Peyer's patch (tissue), 4 donors: ENCODE data around the gene NLGN4X. TPM values are rescaled to one million over a fixed set of nuclear protein-coding genes. Genes with fewer than 3 reads are reported as not detected.
A peak's percentile ranks its signal among the peaks of the same experiment; 100 is the strongest.

Experiments
- DNase-seq, 3 donors: peaks; one replicate each; pipeline ENCODE4 v3.0.0-alpha.2; 2017 to 2019
- H3K27ac ChIP-seq, 4 donors: fragments of 200-600 bp; sonication (generic); one replicate each; pipeline ENCODE4 v1.5.1; 2016 to 2019
- H3K27me3 ChIP-seq, 2 donors: fragments of 200-600 bp; sonication (generic); one replicate each; pipeline ENCODE4 v1.5.1; 2019
- H3K36me3 ChIP-seq, 3 donors: fragments of 200-600 bp; sonication (generic); one replicate each; pipeline ENCODE4 v1.5.1; 2016 to 2019
- H3K4me1 ChIP-seq, 4 donors: fragments of 200-600 bp; sonication (generic); one replicate each; pipeline ENCODE4 v1.5.1; 2016 to 2019
- H3K4me3 ChIP-seq, 4 donors: fragments of 200-600 bp; sonication (generic); 1 replicate in 3 of 4; 2 replicates in 1 of 4; pipeline ENCODE4 v1.5.1; 2016 to 2019; ENCODE audit warnings: mild to moderate bottlenecking in 1 of 4
- H3K9me3 ChIP-seq, 4 donors: fragments of 200-600 bp; sonication (generic); one replicate each; pipeline ENCODE4 v1.5.1; 2016 to 2019; ENCODE audit warnings: mild to moderate bottlenecking in 1 of 4
- CTCF ChIP-seq, 6 experiments: fragments of 450-650 bp in 4 of 6; fragments of 200-600 bp in 2 of 6; sonication (generic) in 1 of 6; IDR thresholded peaks; one replicate each; pipeline ENCODE4 v1.5.1; 2017 to 2019; ENCODE audit warnings: antibody characterized with exemption in 6 of 6, mild to moderate bottlenecking in 3 of 6, moderate library complexity in 1 of 6
- POLR2A ChIP-seq, 2 donors: fragments of 450-650 bp; IDR thresholded peaks; one replicate each; pipeline ENCODE4 v1.5.1; 2017; ENCODE audit warnings: antibody characterized with exemption in 2 of 2, mild to moderate bottlenecking in 2 of 2, moderate library complexity in 2 of 2
- total RNA-seq, 4 donors: library from RNA; depleted of rRNA; stranded (reverse); fragments of >200 nt; gene quantifications; one replicate each; pipeline ENCODE4 v1.1.0, GENCODE V29; 2016

The NLGN4X gene
- total RNA-seq, 4 donors from 2014 or later: 1.1 to 5.0 (median 2.4) TPM

- H3K9me3 ChIP-seq: no peaks in the 10 kb centered on the region
- TF ChIP-seq POLR2A (IDR thresholded peaks at IDR 0.05) (no peak), CTCF (IDR thresholded peaks at IDR 0.05) (no peak)
- no peak overlapping the region for H3K4me3 ChIP-seq
- no peaks in the 10 kb centered on the region for H3K27me3 ChIP-seq
- DNase-seq: no peak
- H3K36me3 ChIP-seq: no peaks in the 10 kb centered on the region
- no peaks in the 10 kb centered on the region for H3K4me1 ChIP-seq
- no peak overlapping the region for H3K27ac ChIP-seq
These were observed 202.2 kb downstream of the NLGN4X start for GRCh38 chrX:6026429-6026828.

GRCh38 chrX:6024204-6024603 is 204.5 kb downstream of the NLGN4X start:
- H3K4me1 ChIP-seq: no peaks in the 10 kb centered on the region
- DNase-seq: no peak
- H3K36me3 ChIP-seq: no peaks in the 10 kb centered on the region
- no peak overlapping the region for H3K27ac ChIP-seq
- no peaks in the 10 kb centered on the region for H3K27me3 ChIP-seq
- no peak overlapping the region for H3K4me3 ChIP-seq
- H3K9me3 ChIP-seq: no peaks in the 10 kb centered on the region
- TF ChIP-seq POLR2A (IDR thresholded peaks at IDR 0.05): no peak
- no peak for TF ChIP-seq CTCF (IDR thresholded peaks at IDR 0.05)

- no peaks in the 10 kb centered on the region for H3K9me3 ChIP-seq
- H3K36me3 ChIP-seq: no peaks in the 10 kb centered on the region
- no peaks in the 10 kb centered on the region for H3K27me3 ChIP-seq
These were observed 207.2 kb downstream of the NLGN4X start for GRCh38 chrX:6021316-6022091.

GRCh38 chrX:6019076-6019475 is 209.6 kb downstream of the NLGN4X start:
- Histone ChIP-seq H3K4me3 (no peak overlapping the region), H3K4me1 (no peaks in the 10 kb centered on the region), H3K27me3 (no peaks in the 10 kb centered on the region), H3K9me3 (no peaks in the 10 kb centered on the region), H3K36me3 (no peaks in the 10 kb centered on the region), H3K27ac (no peak overlapping the region)
- DNase-seq: no peak
- TF ChIP-seq POLR2A (IDR thresholded peaks at IDR 0.05) (no peak), CTCF (IDR thresholded peaks at IDR 0.05) (no peak)

More at GRCh38 chrX:6021316-6022091, 207.2 kb downstream of the NLGN4X start:
- Histone ChIP-seq H3K4me1 (no peaks in the 10 kb centered on the region), H3K27ac (no peak overlapping the region), H3K4me3 (no peak overlapping the region)
- DNase-seq: peak in 2 of 3 donors; percentile 20 to 57
- TF ChIP-seq POLR2A (IDR thresholded peaks at IDR 0.05): no peak
- TF ChIP-seq CTCF (IDR thresholded peaks at IDR 0.05): peak; percentile 46 to 59 (median 52)

GRCh38 chrX:6015423-6015822 is 213.2 kb downstream of the NLGN4X start:
- TF ChIP-seq POLR2A (IDR thresholded peaks at IDR 0.05) (no peak), CTCF (IDR thresholded peaks at IDR 0.05) (no peak)
- no peaks in the 10 kb centered on the region for H3K36me3 ChIP-seq
- no peaks in the 10 kb centered on the region for H3K4me1 ChIP-seq
- no peak overlapping the region for H3K4me3 ChIP-seq
- DNase-seq: no peak
- H3K9me3 ChIP-seq: no peaks in the 10 kb centered on the region
- no peaks in the 10 kb centered on the region for H3K27me3 ChIP-seq
- H3K27ac ChIP-seq: no peak overlapping the region
